B cell (primary cell): ENCODE data around the gene CHST15.

Source experiments
- EZH2 ChIP-seq: IDR thresholded peaks from 2 replicates; pipeline ENCODE4 v1.6.1; 2012; ENCODE audit warnings: borderline replicate concordance, low read depth, mild to moderate bottlenecking, moderate library complexity, low read length; ENCODE audit not compliant: insufficient read depth, poor library complexity, severe bottlenecking
- TF ChIP-seq, protein P1 (sequence below): fragments of 200-600 bp; IDR thresholded peaks from one replicate; pipeline ENCODE4 v1.8.0; 2022; ENCODE audit warnings: antibody characterized with exemption, mild to moderate bottlenecking

DNA sequence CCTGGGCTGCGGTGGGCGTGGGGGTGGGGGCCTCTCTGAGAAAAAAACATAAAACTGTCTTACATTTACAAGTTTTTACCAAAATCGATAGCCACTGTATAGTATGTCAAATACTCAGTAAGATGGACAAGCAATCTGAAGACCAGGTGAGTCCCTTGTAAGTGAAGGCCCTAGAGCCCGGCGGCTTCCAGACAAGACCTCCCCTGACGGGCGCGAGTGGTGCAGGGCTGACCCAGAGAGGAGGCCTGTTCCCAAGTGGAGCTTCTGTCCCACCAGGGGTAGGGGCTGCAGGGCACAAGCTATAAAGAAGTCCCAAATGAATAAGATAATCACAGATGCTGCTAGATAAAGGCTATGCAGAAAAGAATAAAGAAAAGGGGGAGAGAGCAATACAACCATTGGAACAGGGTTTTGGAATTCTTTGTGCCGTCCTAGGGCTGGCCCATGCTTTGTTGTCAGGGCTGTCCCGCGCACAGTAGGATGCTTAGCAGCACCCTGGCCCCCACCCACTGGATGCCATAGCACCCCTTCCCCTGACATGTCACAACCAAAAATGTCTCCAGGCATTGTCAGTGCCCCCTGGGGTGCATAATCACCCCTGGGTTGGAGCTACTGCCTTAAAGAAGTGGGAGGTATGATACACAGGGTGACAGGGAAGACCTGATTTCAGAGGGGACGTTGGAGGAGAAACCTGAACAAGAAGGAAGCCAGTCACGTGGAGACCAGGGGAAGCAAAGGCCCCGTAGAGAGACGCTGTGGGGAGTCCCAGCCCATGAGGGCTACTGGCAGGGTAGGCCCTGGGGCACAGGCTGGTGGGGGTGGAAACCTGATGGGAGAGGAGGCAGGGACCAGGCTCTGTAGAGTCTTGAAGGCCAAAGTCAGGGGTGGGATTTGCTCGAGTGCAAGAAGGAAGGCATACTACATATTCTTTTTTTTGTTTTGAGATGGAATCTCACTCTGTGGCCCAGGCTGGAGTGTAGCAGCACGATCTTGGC is 43.1 kb downstream of the CHST15 start:
- TF ChIP-seq, protein P1, sequence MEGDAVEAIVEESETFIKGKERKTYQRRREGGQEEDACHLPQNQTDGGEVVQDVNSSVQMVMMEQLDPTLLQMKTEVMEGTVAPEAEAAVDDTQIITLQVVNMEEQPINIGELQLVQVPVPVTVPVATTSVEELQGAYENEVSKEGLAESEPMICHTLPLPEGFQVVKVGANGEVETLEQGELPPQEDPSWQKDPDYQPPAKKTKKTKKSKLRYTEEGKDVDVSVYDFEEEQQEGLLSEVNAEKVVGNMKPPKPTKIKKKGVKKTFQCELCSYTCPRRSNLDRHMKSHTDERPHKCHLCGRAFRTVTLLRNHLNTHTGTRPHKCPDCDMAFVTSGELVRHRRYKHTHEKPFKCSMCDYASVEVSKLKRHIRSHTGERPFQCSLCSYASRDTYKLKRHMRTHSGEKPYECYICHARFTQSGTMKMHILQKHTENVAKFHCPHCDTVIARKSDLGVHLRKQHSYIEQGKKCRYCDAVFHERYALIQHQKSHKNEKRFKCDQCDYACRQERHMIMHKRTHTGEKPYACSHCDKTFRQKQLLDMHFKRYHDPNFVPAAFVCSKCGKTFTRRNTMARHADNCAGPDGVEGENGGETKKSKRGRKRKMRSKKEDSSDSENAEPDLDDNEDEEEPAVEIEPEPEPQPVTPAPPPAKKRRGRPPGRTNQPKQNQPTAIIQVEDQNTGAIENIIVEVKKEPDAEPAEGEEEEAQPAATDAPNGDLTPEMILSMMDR: no peak
- TF ChIP-seq EZH2: no peak
